ENCODE results near the gene SLC4A8.

SLC4A8 gene

DNA sequence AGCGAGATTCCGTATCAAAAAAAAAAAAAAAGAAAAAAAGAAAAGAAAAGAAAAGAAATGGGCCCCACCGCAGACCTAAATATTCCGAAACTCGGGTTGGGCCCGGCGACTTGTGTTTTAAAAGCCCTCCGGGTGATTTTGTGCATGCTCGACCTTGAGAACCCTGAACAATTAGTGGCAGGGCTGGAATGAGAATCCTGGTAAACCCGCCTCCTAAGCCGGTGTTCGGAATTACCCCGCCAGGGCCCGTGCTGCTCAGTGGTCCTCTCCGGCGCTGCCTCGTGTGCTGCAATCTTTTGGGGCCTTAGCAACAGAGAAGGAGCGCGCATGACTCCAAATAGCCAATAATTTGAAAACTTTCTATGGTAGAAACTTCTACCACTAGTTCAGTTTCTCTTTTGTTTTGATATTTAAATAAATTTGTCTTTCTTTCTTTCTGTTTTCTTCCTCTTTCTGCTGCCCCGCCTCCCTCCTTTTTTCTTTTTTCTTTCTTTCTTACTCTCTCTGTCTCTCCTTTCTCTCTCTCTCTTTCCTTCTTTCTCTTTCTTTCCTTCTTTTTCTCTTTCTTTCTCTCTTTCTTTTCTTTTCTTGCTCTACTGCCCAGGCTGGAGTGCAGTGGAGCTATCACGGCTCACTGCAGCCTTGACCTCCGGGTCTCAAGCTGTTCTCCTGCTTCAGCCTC is 31.9 kb upstream of the SLC4A8 start:
- no peak overlapping the region for H3K4me3 ChIP-seq (ENCODE audit: low read depth, low read length)
- no peak for DNase-seq (ENCODE audit: low read depth)
- TF ChIP-seq POLR2A (IDR thresholded peaks at IDR 0.05; ENCODE audit: extremely low read depth, insufficient read length) (no peak), MYC (IDR thresholded peaks at IDR 0.05; ENCODE audit: low read depth, low read length) (no peak)
- TF ChIP-seq, protein P1, sequence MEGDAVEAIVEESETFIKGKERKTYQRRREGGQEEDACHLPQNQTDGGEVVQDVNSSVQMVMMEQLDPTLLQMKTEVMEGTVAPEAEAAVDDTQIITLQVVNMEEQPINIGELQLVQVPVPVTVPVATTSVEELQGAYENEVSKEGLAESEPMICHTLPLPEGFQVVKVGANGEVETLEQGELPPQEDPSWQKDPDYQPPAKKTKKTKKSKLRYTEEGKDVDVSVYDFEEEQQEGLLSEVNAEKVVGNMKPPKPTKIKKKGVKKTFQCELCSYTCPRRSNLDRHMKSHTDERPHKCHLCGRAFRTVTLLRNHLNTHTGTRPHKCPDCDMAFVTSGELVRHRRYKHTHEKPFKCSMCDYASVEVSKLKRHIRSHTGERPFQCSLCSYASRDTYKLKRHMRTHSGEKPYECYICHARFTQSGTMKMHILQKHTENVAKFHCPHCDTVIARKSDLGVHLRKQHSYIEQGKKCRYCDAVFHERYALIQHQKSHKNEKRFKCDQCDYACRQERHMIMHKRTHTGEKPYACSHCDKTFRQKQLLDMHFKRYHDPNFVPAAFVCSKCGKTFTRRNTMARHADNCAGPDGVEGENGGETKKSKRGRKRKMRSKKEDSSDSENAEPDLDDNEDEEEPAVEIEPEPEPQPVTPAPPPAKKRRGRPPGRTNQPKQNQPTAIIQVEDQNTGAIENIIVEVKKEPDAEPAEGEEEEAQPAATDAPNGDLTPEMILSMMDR (IDR thresholded peaks at IDR 0.05; ENCODE audit: low read depth, low read length): no peak
- TF ChIP-seq, protein P2, sequence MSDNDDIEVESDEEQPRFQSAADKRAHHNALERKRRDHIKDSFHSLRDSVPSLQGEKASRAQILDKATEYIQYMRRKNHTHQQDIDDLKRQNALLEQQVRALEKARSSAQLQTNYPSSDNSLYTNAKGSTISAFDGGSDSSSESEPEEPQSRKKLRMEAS (IDR thresholded peaks at IDR 0.05; ENCODE audit: low read depth, low read length): no peak

DNA sequence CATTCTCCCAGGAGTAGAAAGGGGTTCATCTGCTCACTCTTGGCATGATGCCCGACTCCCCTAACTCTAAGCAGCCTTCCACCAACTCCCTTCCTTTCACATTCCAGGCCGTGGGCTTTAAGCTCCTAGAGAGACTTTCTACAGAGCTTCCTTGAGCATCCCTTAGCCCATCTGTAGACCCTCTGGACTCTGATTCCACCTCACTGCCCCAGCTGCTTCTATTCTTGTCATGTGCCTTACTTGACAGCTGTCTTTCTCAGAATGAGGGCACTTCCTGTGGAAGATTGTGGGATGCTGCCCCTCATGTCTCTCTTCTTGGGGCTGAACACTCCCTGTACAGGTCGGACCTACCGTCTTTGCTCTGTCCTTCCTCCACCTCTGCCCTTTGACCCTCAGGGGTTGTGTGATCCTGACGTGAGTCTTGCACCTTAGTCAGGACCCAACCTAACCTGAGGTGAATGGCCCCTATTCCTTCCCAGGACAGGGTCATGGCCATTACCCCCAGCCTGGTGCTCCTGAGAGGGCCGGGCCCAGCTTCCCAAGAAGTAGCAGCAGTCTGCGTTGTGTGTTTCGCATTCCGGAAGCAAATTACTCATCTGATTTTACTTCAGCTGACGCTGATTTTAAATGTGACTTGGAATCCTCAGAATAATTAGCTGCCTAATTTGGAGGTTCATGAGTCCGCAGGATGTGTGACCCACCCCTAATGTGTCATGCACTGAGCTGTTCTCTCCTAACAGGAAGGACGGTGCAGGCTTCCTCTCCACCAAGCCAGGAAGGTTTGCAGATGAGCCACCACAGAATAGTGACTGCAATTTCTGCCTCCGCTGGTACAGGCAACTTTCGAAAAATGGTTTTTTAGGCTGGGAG is 30.7 kb upstream of the SLC4A8 start:
- peak; percentile 64 for DNase-seq (ENCODE audit: low read depth)
- H3K4me3 ChIP-seq (ENCODE audit: low read depth, low read length): no peak overlapping the region
- TF ChIP-seq MYC (IDR thresholded peaks at IDR 0.05; ENCODE audit: low read depth, low read length): no peak
- TF ChIP-seq, protein P2 (IDR thresholded peaks at IDR 0.05; ENCODE audit: low read depth, low read length): no peak
- TF ChIP-seq, protein P1 (IDR thresholded peaks at IDR 0.05; ENCODE audit: low read depth, low read length): no peak
- TF ChIP-seq POLR2A (IDR thresholded peaks at IDR 0.05; ENCODE audit: extremely low read depth, insufficient read length): no peak

DNA sequence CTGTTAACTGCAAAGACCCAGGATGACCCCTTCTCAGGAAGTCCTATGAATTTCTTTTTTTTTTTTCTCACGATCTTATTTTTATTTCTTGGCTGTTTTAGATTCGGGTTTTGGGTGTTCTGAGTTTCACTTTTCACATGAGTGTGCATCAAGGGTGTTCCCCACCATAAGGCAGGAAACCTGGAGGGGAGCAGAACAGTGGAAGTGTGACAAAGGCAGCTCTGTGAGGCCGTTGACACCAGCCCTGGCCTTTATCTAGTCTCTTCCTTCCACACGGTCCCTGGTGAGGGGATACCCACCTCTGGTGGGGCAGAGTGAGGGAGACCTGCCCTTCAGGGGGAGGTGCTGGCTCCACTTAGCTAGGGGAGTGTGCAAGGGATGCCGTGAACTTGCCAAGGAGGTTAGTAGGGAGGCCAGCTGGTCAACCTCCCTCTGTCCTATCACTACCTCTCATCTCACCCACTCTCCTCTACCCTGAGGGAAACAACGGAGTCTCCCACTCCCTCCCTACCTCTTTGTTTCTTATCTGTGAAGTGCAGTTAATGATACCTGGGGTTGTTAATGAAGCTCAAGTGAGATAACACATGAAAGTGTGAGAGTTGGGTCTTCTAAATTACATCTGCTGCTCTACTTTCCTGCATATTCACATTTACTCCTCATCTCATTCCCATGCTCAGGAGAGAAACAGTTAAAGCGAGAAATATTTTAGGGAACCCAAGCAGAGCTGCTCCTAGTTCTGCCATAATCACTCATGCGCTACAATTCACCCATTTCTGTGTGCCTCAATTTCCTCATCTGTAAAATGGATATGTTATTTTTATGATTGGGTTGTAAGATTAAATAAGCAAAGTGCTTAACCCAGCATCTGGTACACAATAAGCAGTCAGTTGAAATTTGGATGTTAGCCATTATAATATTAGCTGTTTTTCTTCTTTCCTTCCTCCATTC is 29.1 kb upstream of the SLC4A8 start:
- H3K4me3 ChIP-seq (ENCODE audit: low read depth, low read length): no peak overlapping the region
- TF ChIP-seq POLR2A (IDR thresholded peaks at IDR 0.05; ENCODE audit: extremely low read depth, insufficient read length) (no peak), MYC (IDR thresholded peaks at IDR 0.05; ENCODE audit: low read depth, low read length) (no peak)
- TF ChIP-seq, protein P1 (IDR thresholded peaks at IDR 0.05; ENCODE audit: low read depth, low read length): no peak
- TF ChIP-seq, protein P2 (IDR thresholded peaks at IDR 0.05; ENCODE audit: low read depth, low read length): no peak
- peak; percentile 35 for DNase-seq (ENCODE audit: low read depth)

DNA sequence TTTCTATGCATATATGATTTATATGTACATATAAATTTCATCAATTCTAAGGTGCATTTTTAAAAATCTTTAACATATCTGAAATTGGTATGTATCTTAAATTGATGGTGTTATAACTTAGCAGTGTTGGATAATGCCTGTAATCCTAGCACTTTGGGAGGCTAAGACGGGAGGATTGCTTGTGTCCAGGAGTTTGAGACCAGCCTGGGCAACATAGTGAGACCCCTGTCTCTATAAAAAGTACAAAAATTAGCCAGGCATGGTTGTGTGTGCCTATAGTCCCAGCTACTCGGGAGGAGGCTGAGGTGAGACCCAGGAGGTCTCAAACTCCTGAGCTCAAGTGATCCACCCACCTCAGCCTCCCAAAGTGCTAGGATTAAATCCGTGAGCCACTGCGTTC is 27.0 kb upstream of the SLC4A8 start:
- H3K4me3 ChIP-seq (ENCODE audit: low read depth, low read length): no peak overlapping the region
- DNase-seq (ENCODE audit: low read depth): no peak
- TF ChIP-seq, protein P2 (IDR thresholded peaks at IDR 0.05; ENCODE audit: low read depth, low read length): no peak
- TF ChIP-seq, protein P1 (IDR thresholded peaks at IDR 0.05; ENCODE audit: low read depth, low read length): no peak

DNA sequence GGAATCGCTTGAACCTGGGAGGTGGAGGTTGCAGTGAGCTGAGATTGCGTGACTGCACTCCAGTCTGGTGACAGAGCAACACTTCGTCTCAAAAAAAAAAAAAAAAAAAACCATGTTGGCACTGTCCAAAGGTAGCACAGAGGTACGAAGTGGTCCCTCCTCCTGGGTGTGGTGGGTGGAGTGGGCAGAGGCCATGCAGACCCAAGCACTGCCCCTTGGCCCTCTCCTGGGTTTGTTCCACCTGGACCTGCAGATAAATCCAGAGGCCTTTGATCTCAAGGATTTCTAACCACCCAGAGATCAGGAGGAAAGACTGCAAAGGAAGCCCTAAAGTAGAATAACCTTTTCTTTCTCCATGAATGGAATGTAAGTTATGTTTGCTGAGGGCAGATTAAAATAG is 24.7 kb upstream of the SLC4A8 start:
- TF ChIP-seq MYC (IDR thresholded peaks at IDR 0.05; ENCODE audit: low read depth, low read length) (no peak), POLR2A (IDR thresholded peaks at IDR 0.05; ENCODE audit: extremely low read depth, insufficient read length) (no peak)
- TF ChIP-seq, protein P1 (IDR thresholded peaks at IDR 0.05; ENCODE audit: low read depth, low read length): no peak
- TF ChIP-seq, protein P2 (IDR thresholded peaks at IDR 0.05; ENCODE audit: low read depth, low read length): no peak

More for the DNA sequence above, 24.7 kb upstream of the SLC4A8 start:
- no peak for DNase-seq (ENCODE audit: low read depth)
- H3K4me3 ChIP-seq (ENCODE audit: low read depth, low read length): no peak overlapping the region

All from NB4 (cell line).